A673 (cell line): Measurements from ENCODE around the gene SRCAP. TPM values are rescaled to one million over a fixed set of nuclear protein-coding genes. Genes with fewer than 3 reads are reported as not detected.

Experiments used
- BruUV-seq: library from RNA; stranded (reverse); fragments of 400-500 nt; replicated peaks from 2 replicates; lab custom pipeline; 2021; lab: Mats Ljungman, UMichigan
- CTCF ChIA-PET: fragments of 300-600 bp; sonication (Branson Sonifier 250); formaldehyde crosslinking; loops from one replicate; lab custom pipeline; 2022; ENCODE audit warnings: antibody characterized with exemption; lab: Charles Lee
- POLR2A ChIA-PET: fragments of 300-600 bp; sonication (Branson Sonifier 250); formaldehyde crosslinking; loops from one replicate; lab custom pipeline; 2022; ENCODE audit warnings: antibody characterized with exemption; ENCODE audit not compliant: low non-redundant PET; lab: Charles Lee
- DNase-seq: peaks from one replicate; pipeline ENCODE4 v3.0.0-alpha.2; 2015; ENCODE audit warnings: low spot score
- H3K27ac ChIP-seq: fragments of 200-600 bp; sonication (generic); 2 replicates; pipeline ENCODE4 v1.5.1; 2016; ENCODE audit warnings: mixed run types, low read depth, mild to moderate bottlenecking, mixed read lengths, antibody characterized with exemption, low read length; ENCODE audit not compliant: poor library complexity, severe bottlenecking
- H3K27me3 ChIP-seq: fragments of 200-600 bp; sonication (generic); replicated peaks from 2 replicates; pipeline ENCODE4 v1.6.1; 2017; ENCODE audit warnings: mixed run types, low read depth, mild to moderate bottlenecking, mixed read lengths, antibody characterized with exemption, low read length; ENCODE audit not compliant: insufficient read depth, poor library complexity
- H3K36me3 ChIP-seq: fragments of 200-600 bp; sonication (generic); 2 replicates; pipeline ENCODE4 v1.6.1; 2016; ENCODE audit warnings: mixed run types, mild to moderate bottlenecking, mixed read lengths, antibody characterized with exemption, low read length; ENCODE audit not compliant: insufficient read depth, poor library complexity, severe bottlenecking
- H3K4me1 ChIP-seq: fragments of 200-600 bp; sonication (generic); 2 replicates; pipeline ENCODE4 v1.6.1; 2017; ENCODE audit warnings: mixed run types, mild to moderate bottlenecking, mixed read lengths, antibody characterized with exemption, low read length; ENCODE audit not compliant: insufficient read depth, poor library complexity, severe bottlenecking
- H3K4me3 ChIP-seq: fragments of 200-600 bp; sonication (generic); 2 replicates; pipeline ENCODE4 v1.5.1; 2016; ENCODE audit warnings: low read depth, mixed run types, mild to moderate bottlenecking, mixed read lengths, low read length; ENCODE audit not compliant: poor library complexity, severe bottlenecking
- H3K9me3 ChIP-seq: fragments of 200-600 bp; sonication (generic); 2 replicates; pipeline ENCODE4 v1.6.1; 2016; ENCODE audit warnings: mixed run types, low read depth, mild to moderate bottlenecking, mixed read lengths, antibody characterized with exemption, low read length; ENCODE audit not compliant: poor library complexity, severe bottlenecking
- CTCF ChIP-seq: fragments of 300-800, 200-600 bp; sonication (generic); conservative IDR thresholded peaks from 2 replicates; pipeline ENCODE4 v1.5.1; 2017; ENCODE audit warnings: low read depth, mild to moderate bottlenecking, antibody characterized with exemption, low read length, moderate library complexity, mixed read lengths
- EZH2 ChIP-seq: fragments of 200-600 bp; sonication (generic); IDR thresholded peaks from 2 replicates; pipeline ENCODE4 v1.6.1; 2017; ENCODE audit warnings: borderline replicate concordance, low read depth, mild to moderate bottlenecking, mixed read lengths, antibody characterized with exemption, low read length; ENCODE audit not compliant: poor library complexity, severe bottlenecking
- intact Hi-C: fragments of 100-400 bp; cut with micrococcal nuclease; formaldehyde crosslinking; loops from one replicate; pipeline ENCODE4 v1.10.0; 2022; ENCODE audit not compliant: unreplicated experiment
- total RNA-seq: library from RNA; stranded (reverse); gene quantifications from 2 replicates; pipeline ENCODE4 v1.2.3, GENCODE V29; 2021

The SRCAP gene
- total RNA-seq, 1 experiment from 2014 or later, result 104 TPM

- Histone ChIP-seq H3K4me3 (peak overlapping the region; percentile 72), H3K4me1 (peaks cover 10% of the 10 kb centered on the region), H3K27ac (no peak overlapping the region), H3K9me3 (no peaks in the 10 kb centered on the region), H3K27me3 (no peaks in the 10 kb centered on the region), H3K36me3 (peaks cover 27% of the 10 kb centered on the region)
- CTCF ChIA-PET, result no interaction called here
- POLR2A ChIA-PET, result no interaction called here
- TF ChIP-seq CTCF, result no peak
- TF ChIP-seq EZH2, result no peak
- no peak for DNase-seq
- intact Hi-C loops, result no loop called here
- no TSS peak for BruUV-seq
These were observed 61.1 kb downstream of the SRCAP start for GRCh38 chr16:30760001-30760559.

GRCh38 chr16:30760577-30761426 lies 61.8 kb downstream of the SRCAP start:
- peak overlapping the region; percentile 72 for H3K4me3 ChIP-seq

GRCh38 chr16:30761427-30761927 lies 62.5 kb downstream of the SRCAP start:
- CTCF ChIA-PET, result no interaction called here
- peak overlapping the region; percentile 72 for H3K4me3 ChIP-seq
- intact Hi-C loops, result no loop called here
- peaks cover 10% of the 10 kb centered on the region for H3K4me1 ChIP-seq
- no peaks in the 10 kb centered on the region for H3K9me3 ChIP-seq
- no peaks in the 10 kb centered on the region for H3K27me3 ChIP-seq
- POLR2A ChIA-PET, result no interaction called here
- BruUV-seq, result no TSS peak
- TF ChIP-seq EZH2, result no peak
- no peak for TF ChIP-seq CTCF
- DNase-seq, result peak; percentile 60
- H3K27ac ChIP-seq, result peak overlapping the region; percentile 62
- H3K36me3 ChIP-seq, result peaks cover 41% of the 10 kb centered on the region

More at GRCh38 chr16:30760577-30761426, 61.8 kb downstream of the SRCAP start:
- H3K27ac ChIP-seq, result peak overlapping the region; percentile 62
- TSS peak; percentile 54 for BruUV-seq
- intact Hi-C loops, result no loop called here
- TF ChIP-seq EZH2 (no peak), CTCF (no peak)
- peaks cover 10% of the 10 kb centered on the region for H3K4me1 ChIP-seq
- peaks cover 34% of the 10 kb centered on the region for H3K36me3 ChIP-seq
- CTCF ChIA-PET, result no interaction called here
- no peaks in the 10 kb centered on the region for H3K9me3 ChIP-seq
- POLR2A ChIA-PET, result no interaction called here
- no peaks in the 10 kb centered on the region for H3K27me3 ChIP-seq
- DNase-seq, result no peak
